Measurements from ENCODE around the gene KMT2B. TPM values are rescaled to one million over a fixed set of nuclear protein-coding genes. Genes with fewer than 3 reads are reported as not detected.
A peak's percentile ranks its signal among the peaks of the same experiment; 100 is the strongest.

KMT2B gene
- polyA plus RNA-seq, 12 donors: 14.2 to 29.8 (median 19.9) TPM; not detected in 1

GRCh38 chr19:35775298-35776101 lies 57.7 kb downstream of the KMT2B start, which contains the start of gene ARHGAP33:
Gene ARHGAP33, plus strand, starts transcription at chr19:35775564. Its CDS starts 95 bp downstream, at chr19:35775659.
- DNase-seq: peak; percentile 98

GRCh38 chr19:35776102-35776788 lies 58.4 kb downstream of the KMT2B start:
- DNase-seq: no peak

- DNase-seq: no peak
These were observed 59.5 kb downstream of the KMT2B start for GRCh38 chr19:35777086-35777841.

GRCh38 chr19:35777961-35778360 lies 60.2 kb downstream of the KMT2B start:
- no peak for DNase-seq

GRCh38 chr19:35779033-35779432 lies 61.2 kb downstream of the KMT2B start:
- no peak for DNase-seq

- DNase-seq: no peak
These were observed 62.3 kb downstream of the KMT2B start for GRCh38 chr19:35780058-35780457.

GRCh38 chr19:35780717-35781116 lies 62.9 kb downstream of the KMT2B start:
- DNase-seq: no peak

GRCh38 chr19:35781650-35782049 lies 63.8 kb downstream of the KMT2B start:
- no peak for DNase-seq

GRCh38 chr19:35782589-35782988 lies 64.8 kb downstream of the KMT2B start:
- no peak for DNase-seq

- no peak for DNase-seq
These were observed 65.9 kb downstream of the KMT2B start for GRCh38 chr19:35783469-35784434.

GRCh38 chr19:35784503-35785338 lies 66.9 kb downstream of the KMT2B start:
- DNase-seq: no peak

- no peak for DNase-seq
These were observed 67.5 kb downstream of the KMT2B start for GRCh38 chr19:35785339-35785627.

GRCh38 chr19:35786299-35787160 lies 68.7 kb downstream of the KMT2B start:
- DNase-seq: no peak

GRCh38 chr19:35787227-35787799 lies 69.5 kb downstream of the KMT2B start:
- DNase-seq: no peak

Other genes with a start within 250 kb of the KMT2B start
- gene KRTDAP, start 227.5 kb upstream of the KMT2B start, polyA plus RNA-seq (ENCODE audit: insufficient read length in 12 of 12): 100 to 1,000 TPM in 2 of 12 donors, 10 to 100 TPM in 1, 1 to 10 TPM in 1, under 1 TPM in 1, not detected in 7; 0.73 to 445 (median 73.3) TPM
- 100 to 1,000 TPM in 1 of 12 donors, 10 to 100 TPM in 2, 1 to 10 TPM in 4, under 1 TPM in 3, not detected in 2; 0.58 to 181 (median 1.2) TPM for gene DMKN, start 204.4 kb upstream of the KMT2B start, polyA plus RNA-seq (ENCODE audit: insufficient read length in 12 of 12)
- gene SBSN, start 189.7 kb upstream of the KMT2B start, polyA plus RNA-seq (ENCODE audit: insufficient read length in 12 of 12): 10 to 100 TPM in 2 of 12 donors, 1 to 10 TPM in 1, under 1 TPM in 1, not detected in 8; 0.24 to 26.7 (median 8.1) TPM
- gene GAPDHS, start 184.5 kb upstream of the KMT2B start, polyA plus RNA-seq (ENCODE audit: insufficient read length in 12 of 12): under 1 TPM in 1 of 12 donors, not detected in 11; 0.12 TPM
- gene TMEM147, start 172.4 kb upstream of the KMT2B start, polyA plus RNA-seq (ENCODE audit: insufficient read length in 12 of 12): 10 to 100 TPM in 11 of 12 donors, not detected in 1; 32.3 to 49.5 (median 40.0) TPM
- gene ATP4A, start 154.3 kb upstream of the KMT2B start, polyA plus RNA-seq (ENCODE audit: insufficient read length in 12 of 12): under 1 TPM in 2 of 12 donors, not detected in 10; 0.21 to 0.26 TPM
- not detected for gene PMIS2, start 131.8 kb upstream of the KMT2B start, polyA plus RNA-seq (ENCODE audit: insufficient read length in 12 of 12)
- gene HAUS5, start 105.3 kb upstream of the KMT2B start, polyA plus RNA-seq (ENCODE audit: insufficient read length in 12 of 12): 10 to 100 TPM in 8 of 12 donors, 1 to 10 TPM in 3, not detected in 1; 8.9 to 23.8 (median 12.7) TPM
- gene RBM42, start 89.0 kb upstream of the KMT2B start, polyA plus RNA-seq (ENCODE audit: insufficient read length in 12 of 12): 10 to 100 TPM in 11 of 12 donors, not detected in 1; 27.0 to 60.1 (median 36.9) TPM
- gene ETV2, start 76.3 kb upstream of the KMT2B start, polyA plus RNA-seq (ENCODE audit: insufficient read length in 12 of 12): 1 to 10 TPM in 10 of 12 donors, not detected in 2; 1.2 to 4.3 (median 1.9) TPM
- gene COX6B1, start 69.7 kb upstream of the KMT2B start, polyA plus RNA-seq (ENCODE audit: insufficient read length in 12 of 12): 100 to 1,000 TPM in 11 of 12 donors, not detected in 1; 201 to 382 (median 272) TPM
- 10 to 100 TPM in 2 of 12 donors, 1 to 10 TPM in 1, under 1 TPM in 2, not detected in 7; 0.16 to 31.4 (median 5.6) TPM for gene UPK1A, start 51.5 kb upstream of the KMT2B start, polyA plus RNA-seq (ENCODE audit: insufficient read length in 12 of 12)
- under 1 TPM in 7 of 12 donors, not detected in 5; 0.08 to 0.45 (median 0.33) TPM for gene ZBTB32, start 13.4 kb upstream of the KMT2B start, polyA plus RNA-seq (ENCODE audit: insufficient read length in 12 of 12)
- 1 to 10 TPM in 10 of 12 donors, not detected in 2; 1.7 to 4.0 (median 3.3) TPM for gene IGFLR1, start 24.4 kb downstream of the KMT2B start, polyA plus RNA-seq (ENCODE audit: insufficient read length in 12 of 12)
- gene U2AF1L4, start 27.4 kb downstream of the KMT2B start, polyA plus RNA-seq (ENCODE audit: insufficient read length in 12 of 12): 10 to 100 TPM in 11 of 12 donors, not detected in 1; 10.6 to 36.2 (median 13.0) TPM
- 10 to 100 TPM in 11 of 12 donors, not detected in 1; 30.3 to 54.5 (median 37.3) TPM for gene PSENEN, start 27.6 kb downstream of the KMT2B start, polyA plus RNA-seq (ENCODE audit: insufficient read length in 12 of 12)
- 10 to 100 TPM in 2 of 12 donors, 1 to 10 TPM in 8, not detected in 2; 5.3 to 11.3 (median 9.5) TPM for gene LIN37, start 30.6 kb downstream of the KMT2B start, polyA plus RNA-seq (ENCODE audit: insufficient read length in 12 of 12)
- gene HSPB6, start 39.0 kb downstream of the KMT2B start, polyA plus RNA-seq (ENCODE audit: insufficient read length in 12 of 12): 1,000 to 10,000 TPM in 1 of 12 donors, 100 to 1,000 TPM in 11; 347 to 1,124 (median 629) TPM
- 10 to 100 TPM in 8 of 12 donors, 1 to 10 TPM in 3, not detected in 1; 7.1 to 30.4 (median 13.7) TPM for gene PROSER3, start 40.2 kb downstream of the KMT2B start, polyA plus RNA-seq (ENCODE audit: insufficient read length in 12 of 12)
- 10 to 100 TPM in 11 of 12 donors, not detected in 1; 10.5 to 29.8 (median 15.8) TPM for gene ARHGAP33, start 57.6 kb downstream of the KMT2B start, polyA plus RNA-seq (ENCODE audit: insufficient read length in 12 of 12)
- gene PRODH2, start 94.8 kb downstream of the KMT2B start, polyA plus RNA-seq (ENCODE audit: insufficient read length in 12 of 12): under 1 TPM in 1 of 12 donors, not detected in 11; 0.80 TPM
- under 1 TPM in 9 of 12 donors, not detected in 3; 0.06 to 0.97 (median 0.29) TPM for gene NPHS1, start 134.5 kb downstream of the KMT2B start, polyA plus RNA-seq (ENCODE audit: insufficient read length in 12 of 12)
- gene KIRREL2, start 138.9 kb downstream of the KMT2B start, polyA plus RNA-seq (ENCODE audit: insufficient read length in 12 of 12): under 1 TPM in 10 of 12 donors, not detected in 2; 0.18 to 0.55 (median 0.27) TPM
- 10 to 100 TPM in 1 of 12 donors, 1 to 10 TPM in 10, not detected in 1; 3.4 to 33.6 (median 5.8) TPM for gene APLP1, start 150.6 kb downstream of the KMT2B start, polyA plus RNA-seq (ENCODE audit: insufficient read length in 12 of 12)
- gene NFKBID, start 182.5 kb downstream of the KMT2B start, polyA plus RNA-seq (ENCODE audit: insufficient read length in 12 of 12): 1 to 10 TPM in 6 of 12 donors, under 1 TPM in 4, not detected in 2; 0.82 to 8.5 (median 1.3) TPM
- 1 to 10 TPM in 10 of 12 donors, not detected in 2; 3.1 to 7.7 (median 5.1) TPM for gene HCST, start 184.5 kb downstream of the KMT2B start, polyA plus RNA-seq (ENCODE audit: insufficient read length in 12 of 12)
- gene TYROBP, start 190.3 kb downstream of the KMT2B start, polyA plus RNA-seq (ENCODE audit: insufficient read length in 12 of 12): 10 to 100 TPM in 11 of 12 donors, not detected in 1; 11.8 to 33.6 (median 12.5) TPM
- gene LRFN3, start 218.4 kb downstream of the KMT2B start, polyA plus RNA-seq (ENCODE audit: insufficient read length in 12 of 12): 10 to 100 TPM in 1 of 12 donors, 1 to 10 TPM in 10, not detected in 1; 4.2 to 13.9 (median 7.6) TPM